ENCODE results near the gene KCNH8.
"Not testable (repeated sequence)": the region's sequence is repeated elsewhere in the genome, so short reads cannot be mapped to it uniquely, and the experiment has no call there.

The KCNH8 gene

DNA sequence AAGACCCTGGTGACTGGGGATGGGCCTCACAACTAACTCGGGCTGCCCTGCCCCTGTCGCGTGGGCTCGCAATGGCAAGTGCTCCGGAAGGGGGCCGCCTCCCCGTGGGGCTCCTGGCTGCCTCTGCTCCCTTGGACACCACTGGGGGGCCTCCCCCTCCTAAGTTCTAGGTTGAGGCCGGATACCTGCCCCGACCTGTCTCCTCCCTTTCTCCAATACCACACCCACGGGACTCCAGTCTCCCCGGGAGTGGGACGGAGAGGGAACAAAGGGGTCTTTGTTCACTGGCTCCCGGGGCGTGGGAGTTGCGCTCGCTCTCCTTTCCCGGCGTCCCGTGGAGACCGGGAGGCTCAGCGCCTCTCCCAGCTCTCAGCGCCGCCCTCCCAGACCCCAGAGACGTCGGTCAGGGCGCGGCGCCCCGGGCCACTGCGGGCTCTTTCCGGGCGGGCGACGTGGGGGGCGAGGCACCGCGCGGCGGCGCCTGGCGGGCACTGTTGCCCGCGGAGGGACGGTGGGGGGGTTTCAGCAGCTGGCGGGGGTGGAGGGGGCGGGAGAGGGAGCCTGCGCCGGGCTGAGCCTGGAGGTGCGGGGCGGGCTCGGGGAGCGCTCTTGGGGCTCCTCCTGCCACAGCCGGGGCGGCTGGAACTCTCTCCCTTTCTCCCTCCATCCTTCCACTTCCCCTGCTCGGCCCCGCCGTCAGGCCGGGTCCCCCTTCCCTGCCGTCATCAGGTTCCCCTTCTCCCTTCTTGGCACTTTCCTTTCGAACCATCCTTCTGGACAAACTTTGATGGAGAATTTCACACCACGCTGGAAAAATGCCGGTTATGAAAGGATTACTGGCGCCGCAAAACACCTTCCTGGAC lies at the start of gene KCNH8:
TSS of gene KCNH8 (plus strand) at position 606 of the 863 bp plus-strand sequence. CDS start at position 816, 210 bp downstream.
- DNase-seq (ENCODE audit: low spot score) = no peak

DNA sequence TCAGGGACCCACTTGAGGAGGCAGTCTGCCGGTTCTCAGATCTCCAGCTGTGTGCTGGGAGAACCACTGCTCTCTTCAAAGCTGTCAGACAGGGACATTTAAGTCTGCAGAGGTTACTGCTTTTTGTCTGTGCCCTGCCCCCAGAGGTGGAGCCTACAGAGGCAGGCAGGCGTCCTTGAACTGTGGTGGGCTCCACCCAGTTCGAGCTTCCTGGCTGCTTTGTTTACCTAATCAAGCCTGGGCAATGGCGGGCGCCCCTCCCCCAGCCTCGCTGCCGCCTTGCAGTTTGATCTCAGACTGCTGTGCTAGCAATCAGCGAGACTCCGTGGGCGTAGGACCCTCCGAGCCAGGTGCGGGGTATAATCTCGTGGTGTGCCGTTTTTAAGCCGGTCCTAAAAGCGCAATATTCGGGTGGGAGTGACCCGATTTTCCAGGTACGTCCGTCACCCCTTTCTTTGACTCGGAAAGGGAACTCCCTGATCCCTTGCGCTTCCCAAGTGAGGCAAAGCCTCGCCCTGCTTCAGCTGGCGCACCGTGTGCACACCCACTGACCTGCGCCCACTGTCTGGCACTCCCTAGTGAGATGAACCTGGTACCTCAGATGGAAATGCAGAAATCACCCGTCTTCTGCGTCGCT lies 45.5 kb upstream of the KCNH8 start:
- DNase-seq (ENCODE audit: low spot score) = not testable (repeated sequence)

- no peak for DNase-seq (ENCODE audit: low spot score)
Measured at GRCh38 chr3:19103510-19103909, 44.8 kb upstream of the KCNH8 start.

- DNase-seq (ENCODE audit: low spot score) = no peak
Measured at GRCh38 chr3:19104459-19104858, 43.9 kb upstream of the KCNH8 start.

- no peak for DNase-seq (ENCODE audit: low spot score)
Measured at GRCh38 chr3:19105826-19106225, 42.5 kb upstream of the KCNH8 start.

DNA sequence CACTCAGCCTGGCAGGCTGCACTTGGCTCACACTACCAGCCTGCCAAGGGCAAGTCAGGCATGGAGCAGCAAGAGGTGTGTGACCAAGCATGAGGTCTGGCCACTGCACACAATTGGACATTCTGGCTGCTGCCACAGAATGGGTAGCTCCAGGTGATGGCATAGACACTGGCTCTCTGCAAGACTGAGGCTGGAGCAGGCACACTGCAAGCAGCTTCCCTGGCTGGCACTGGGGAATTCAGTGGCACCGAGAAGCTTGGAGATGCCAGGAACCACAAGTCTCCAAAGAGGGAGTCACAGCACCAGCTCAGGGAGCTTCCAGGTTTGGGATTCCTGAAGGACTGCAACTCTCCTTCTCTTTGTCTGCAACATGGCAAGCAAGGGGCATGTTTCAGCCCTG lies 42.0 kb upstream of the KCNH8 start:
- no peak for DNase-seq (ENCODE audit: low spot score)

GRCh38 chr3:19107719-19108118 lies 40.6 kb upstream of the KCNH8 start:
- DNase-seq (ENCODE audit: low spot score) = no peak

GRCh38 chr3:19110335-19110895 lies 37.9 kb upstream of the KCNH8 start:
- DNase-seq (ENCODE audit: low spot score) = no peak

- no peak for DNase-seq (ENCODE audit: low spot score)
Measured at GRCh38 chr3:19114461-19114860, 33.8 kb upstream of the KCNH8 start.

GRCh38 chr3:19116239-19116638 lies 32.1 kb upstream of the KCNH8 start:
- no peak for DNase-seq (ENCODE audit: low spot score)

DNA sequence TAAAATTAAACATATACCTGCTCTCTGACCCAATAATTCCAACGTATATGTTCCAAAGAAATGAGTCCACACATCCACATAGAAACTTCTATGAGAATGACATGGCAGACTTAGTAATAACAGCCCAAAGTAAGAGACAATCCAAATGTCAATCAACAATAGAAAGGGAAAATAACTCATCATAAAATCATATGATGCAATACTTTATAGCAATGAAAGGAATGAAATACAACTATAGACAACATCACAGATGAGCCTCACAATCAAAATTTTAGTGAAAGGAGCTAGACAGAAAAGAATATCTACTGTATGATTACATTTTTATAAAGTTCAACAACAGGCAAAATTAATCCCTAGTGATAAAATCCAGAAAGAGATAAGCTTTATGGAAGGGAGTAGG lies 23.6 kb upstream of the KCNH8 start:
- DNase-seq (ENCODE audit: low spot score) = no peak

GRCh38 chr3:19139863-19140262 lies 8.4 kb upstream of the KCNH8 start:
- DNase-seq (ENCODE audit: low spot score) = no peak

GRCh38 chr3:19146685-19147650 lies 1.3 kb upstream of the KCNH8 start:
- DNase-seq (ENCODE audit: low spot score) = no peak

DNA sequence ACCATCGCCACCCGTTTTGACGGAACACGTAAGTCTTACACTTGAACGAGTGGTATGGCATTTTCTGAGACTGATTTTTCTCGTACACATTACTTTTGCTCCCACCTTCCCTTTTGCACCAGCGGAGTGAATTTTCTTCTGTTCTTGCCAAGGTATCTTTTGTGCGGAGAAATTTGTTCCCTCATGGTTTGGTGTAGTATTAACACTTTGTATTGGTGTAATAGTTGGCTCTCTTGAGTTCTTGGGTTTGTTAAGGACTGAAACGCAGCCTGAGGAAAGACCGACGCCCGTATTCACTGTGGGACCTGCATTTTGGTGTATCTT lies 420 bp downstream of the KCNH8 start:
- no peak for DNase-seq (ENCODE audit: low spot score)

DNA sequence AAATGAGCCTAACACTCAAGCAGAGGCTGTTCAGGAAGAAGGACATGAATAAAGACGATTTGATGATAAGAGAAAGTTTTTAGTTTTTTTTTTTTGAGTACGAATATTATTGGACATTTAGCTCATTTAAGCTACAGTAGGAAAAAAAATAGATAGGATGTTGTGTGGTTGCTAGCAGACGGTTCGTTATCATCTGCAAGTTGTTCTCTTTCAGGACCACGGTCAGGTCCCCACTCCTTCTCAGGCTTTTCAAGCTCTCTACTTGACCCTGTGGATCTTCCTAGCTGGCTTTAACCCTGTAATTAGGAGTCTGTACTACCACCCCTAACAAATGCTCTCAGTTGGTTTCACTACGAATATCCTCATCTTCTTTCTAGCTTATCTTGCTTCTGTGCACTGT lies 1.1 kb downstream of the KCNH8 start:
- DNase-seq (ENCODE audit: low spot score) = no peak

DNA sequence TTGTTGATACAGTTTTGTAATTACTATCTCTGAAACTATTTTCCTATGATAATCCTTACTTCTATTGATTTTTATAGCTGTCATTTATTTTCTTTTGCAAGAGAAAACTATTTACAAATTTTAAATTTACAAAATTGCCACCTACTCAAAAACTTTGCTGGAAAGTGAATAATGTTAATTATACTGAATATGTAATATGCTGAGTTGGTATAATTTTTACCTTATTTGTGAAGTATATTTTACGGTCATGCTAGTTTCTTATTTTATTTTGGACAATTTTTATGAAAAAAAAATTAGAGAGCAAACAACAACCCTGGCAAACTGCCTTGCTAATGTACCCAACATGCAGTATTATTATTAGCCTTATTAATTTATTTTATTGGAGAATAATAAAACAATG lies 2.9 kb downstream of the KCNH8 start:
- no peak for DNase-seq (ENCODE audit: low spot score)

- no peak for DNase-seq (ENCODE audit: low spot score)
Measured at GRCh38 chr3:19154693-19155250, 6.5 kb downstream of the KCNH8 start.

DNA sequence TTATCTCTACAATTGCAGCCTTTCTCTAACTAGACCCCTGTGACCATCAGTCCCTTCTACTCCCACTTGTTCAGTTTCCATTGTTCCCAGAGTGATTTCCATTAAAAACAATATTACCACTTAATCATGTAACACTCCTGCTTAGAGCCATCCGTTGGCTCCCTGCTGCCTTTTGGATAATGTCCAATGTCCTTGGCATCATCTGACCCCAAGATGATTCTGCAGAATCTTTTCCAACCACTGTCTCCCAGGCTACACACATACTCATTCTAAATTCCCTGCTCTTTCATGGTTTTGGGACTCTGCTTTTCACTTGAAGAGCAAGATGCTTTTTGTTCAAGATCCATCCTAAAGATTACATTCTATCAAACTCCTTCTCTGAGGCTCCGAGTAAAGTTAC lies 7.1 kb downstream of the KCNH8 start:
- no peak for DNase-seq (ENCODE audit: low spot score)

GRCh38 chr3:19159966-19160635 lies 11.8 kb downstream of the KCNH8 start:
- DNase-seq (ENCODE audit: low spot score) = no peak

GRCh38 chr3:19165654-19166053 lies 17.3 kb downstream of the KCNH8 start:
- DNase-seq (ENCODE audit: low spot score) = no peak

GRCh38 chr3:19171794-19172193 lies 23.5 kb downstream of the KCNH8 start:
- no peak for DNase-seq (ENCODE audit: low spot score)
